ENCODE data around the gene NLGN1.

NLGN1 gene

GRCh38 chr3:173473237-173473636 lies 75.7 kb downstream of the NLGN1 start:
- DNase-seq (ENCODE audit: low read depth) = no peak
- no peak overlapping the region for H3K4me3 ChIP-seq (ENCODE audit: low read depth, low read length)
- TF ChIP-seq MYC (IDR thresholded peaks at IDR 0.05; ENCODE audit: low read depth, low read length) = no peak
- no peak for TF ChIP-seq CTCF (IDR thresholded peaks at IDR 0.05; ENCODE audit: low read depth, low read length)
- no peak for TF ChIP-seq POLR2A (IDR thresholded peaks at IDR 0.05; ENCODE audit: extremely low read depth, insufficient read length)
- TF ChIP-seq MAX (IDR thresholded peaks at IDR 0.05; ENCODE audit: low read depth, low read length) = no peak

GRCh38 chr3:173479301-173479700 lies 81.8 kb downstream of the NLGN1 start:
- no peak overlapping the region for H3K4me3 ChIP-seq (ENCODE audit: low read depth, low read length)
- TF ChIP-seq POLR2A (IDR thresholded peaks at IDR 0.05; ENCODE audit: extremely low read depth, insufficient read length) = no peak

GRCh38 chr3:173501931-173502489 lies 104.5 kb downstream of the NLGN1 start:
- no peak for TF ChIP-seq MYC (IDR thresholded peaks at IDR 0.05; ENCODE audit: low read depth, low read length)
- TF ChIP-seq POLR2A (IDR thresholded peaks at IDR 0.05; ENCODE audit: extremely low read depth, insufficient read length) = no peak
- TF ChIP-seq MAX (IDR thresholded peaks at IDR 0.05; ENCODE audit: low read depth, low read length) = no peak
- TF ChIP-seq CTCF (IDR thresholded peaks at IDR 0.05; ENCODE audit: low read depth, low read length) = no peak
- no peak for DNase-seq (ENCODE audit: low read depth)
- no peak overlapping the region for H3K4me3 ChIP-seq (ENCODE audit: low read depth, low read length)

More at GRCh38 chr3:173479301-173479700, 81.8 kb downstream of the NLGN1 start:
- DNase-seq (ENCODE audit: low read depth) = no peak

- no peak overlapping the region for H3K4me3 ChIP-seq (ENCODE audit: low read depth, low read length)
- TF ChIP-seq MYC (IDR thresholded peaks at IDR 0.05; ENCODE audit: low read depth, low read length) (no peak), MAX (IDR thresholded peaks at IDR 0.05; ENCODE audit: low read depth, low read length) (no peak), CTCF (IDR thresholded peaks at IDR 0.05; ENCODE audit: low read depth, low read length) (no peak), POLR2A (IDR thresholded peaks at IDR 0.05; ENCODE audit: extremely low read depth, insufficient read length) (no peak)
- no peak for DNase-seq (ENCODE audit: low read depth)
These were observed 105.5 kb downstream of the NLGN1 start for GRCh38 chr3:173502983-173503568.

- H3K4me3 ChIP-seq (ENCODE audit: low read depth, low read length) = no peak overlapping the region
- TF ChIP-seq MAX (IDR thresholded peaks at IDR 0.05; ENCODE audit: low read depth, low read length) (no peak), CTCF (IDR thresholded peaks at IDR 0.05; ENCODE audit: low read depth, low read length) (no peak), POLR2A (IDR thresholded peaks at IDR 0.05; ENCODE audit: extremely low read depth, insufficient read length) (no peak), MYC (IDR thresholded peaks at IDR 0.05; ENCODE audit: low read depth, low read length) (no peak)
- no peak for DNase-seq (ENCODE audit: low read depth)
These were observed 113.0 kb downstream of the NLGN1 start for GRCh38 chr3:173510565-173510964.

GRCh38 chr3:173513123-173513522 lies 115.6 kb downstream of the NLGN1 start:
- DNase-seq (ENCODE audit: low read depth) = no peak
- TF ChIP-seq CTCF (IDR thresholded peaks at IDR 0.05; ENCODE audit: low read depth, low read length) (no peak), MAX (IDR thresholded peaks at IDR 0.05; ENCODE audit: low read depth, low read length) (no peak), MYC (IDR thresholded peaks at IDR 0.05; ENCODE audit: low read depth, low read length) (no peak), POLR2A (IDR thresholded peaks at IDR 0.05; ENCODE audit: extremely low read depth, insufficient read length) (no peak)
- H3K4me3 ChIP-seq (ENCODE audit: low read depth, low read length) = no peak overlapping the region

Data from NB4 (cell line).